Fibroblast of lung (primary cell): ENCODE data around the gene ARHGEF4. TPM values are rescaled to one million over a fixed set of nuclear protein-coding genes. Genes with fewer than 3 reads are reported as not detected.

ENCODE experiments used
- DNase-seq, 2 donors: peaks; one replicate each; pipeline versions ENCODE4 v3.0.0 to v3.0.0-alpha.2; 2010; ENCODE audit warnings: low read depth in 2 of 2
- H2AFZ ChIP-seq: 2 replicates; pipeline ENCODE4 v1.5.1; 2012; ENCODE audit warnings: low read length, control low read depth, inconsistent platforms
- H3K27ac ChIP-seq: 2 replicates; pipeline ENCODE4 v1.5.1; 2011; ENCODE audit warnings: low read length, control low read depth; ENCODE audit not compliant: insufficient read depth
- H3K27me3 ChIP-seq: 2 replicates; pipeline ENCODE4 v1.5.1; 2011; ENCODE audit warnings: mild to moderate bottlenecking, low read length; ENCODE audit not compliant: control insufficient read depth, insufficient read depth
- H3K36me3 ChIP-seq: 2 replicates; pipeline ENCODE4 v1.5.1; 2011; ENCODE audit warnings: low read length; ENCODE audit not compliant: control insufficient read depth, insufficient read depth
- H3K4me1 ChIP-seq: 2 replicates; pipeline ENCODE4 v1.5.1; 2011; ENCODE audit warnings: low read length; ENCODE audit not compliant: control insufficient read depth, insufficient read depth; ENCODE audit errors: extremely low read depth
- H3K4me2 ChIP-seq: 2 replicates; pipeline ENCODE4 v1.5.1; 2011; ENCODE audit warnings: low read length, control low read depth; ENCODE audit not compliant: insufficient read depth; ENCODE audit errors: extremely low read depth
- H3K4me3 ChIP-seq, 4 experiments: fragments of 200-600 bp in 1 of 4; sonication (generic) in 1 of 4; replicated peaks in 1 of 4; 2 replicates each; pipeline ENCODE4 v1.5.1; 2011 to 2016; ENCODE audit warnings: low read length in 4 of 4, low read depth in 3 of 4, mild to moderate bottlenecking in 3 of 4, control low read depth in 2 of 4, inconsistent platforms in 1 of 4, mixed read lengths in 1 of 4; ENCODE audit not compliant: insufficient read depth in 1 of 4; ENCODE audit errors: control extremely low read depth in 1 of 4
- H3K79me2 ChIP-seq: 2 replicates; pipeline ENCODE4 v1.5.1; 2012; ENCODE audit warnings: mild to moderate bottlenecking, low read length, inconsistent platforms; ENCODE audit not compliant: control insufficient read depth, insufficient read depth
- H3K9ac ChIP-seq: 2 replicates; pipeline ENCODE4 v1.5.1; 2011; ENCODE audit warnings: mild to moderate bottlenecking, low read length, control low read depth; ENCODE audit not compliant: insufficient read depth
- H3K9me3 ChIP-seq: 2 replicates; pipeline ENCODE4 v1.5.1; 2012; ENCODE audit warnings: low read depth, low read length; ENCODE audit not compliant: control insufficient read depth, insufficient read depth
- H4K20me1 ChIP-seq: 2 replicates; pipeline ENCODE4 v1.5.1; 2011; ENCODE audit warnings: low read length; ENCODE audit not compliant: control insufficient read depth, insufficient read depth; ENCODE audit errors: extremely low read depth
- EZH2 ChIP-seq: IDR thresholded peaks from 2 replicates; pipeline ENCODE4 v1.5.1; 2012; ENCODE audit warnings: low read length, control low read depth, mild to moderate bottlenecking; ENCODE audit errors: missing control alignments
- polyA plus RNA-seq, 2 donors: library from polyadenylated mRNA; depleted of rRNA in 1 of 2; stranded (reverse) in 1 of 2; unstranded in 1 of 2; fragments of >200 nt; gene quantifications; 2 replicates each; pipeline ENCODE4 v1.2.1, GENCODE V29; 2011 to 2012; ENCODE audit warnings: missing spikeins in 1 of 2
- total RNA-seq: library from RNA; depleted of rRNA; stranded (reverse); fragments of >200 nt; gene quantifications from 2 replicates; pipeline ENCODE4 v1.2.1, GENCODE V29; 2014
- TF ChIP-seq, protein P1 (sequence below), 2 donors: IDR thresholded peaks in 1 of 2; conservative IDR thresholded peaks in 1 of 2; 1 replicate in 1 of 2; 2 replicates in 1 of 2; pipeline ENCODE4 v1.5.1; 2011 to 2012; ENCODE audit warnings: low read length in 2 of 2, control low read depth in 1 of 2, inconsistent platforms in 1 of 2, low read depth in 1 of 2, mild to moderate bottlenecking in 1 of 2

The ARHGEF4 gene
- total and polyA plus RNA-seq, 2 donors (not counting 1 experiment from before 2014, with no cell fraction given) = 0.05 to 0.83 TPM

DNA sequence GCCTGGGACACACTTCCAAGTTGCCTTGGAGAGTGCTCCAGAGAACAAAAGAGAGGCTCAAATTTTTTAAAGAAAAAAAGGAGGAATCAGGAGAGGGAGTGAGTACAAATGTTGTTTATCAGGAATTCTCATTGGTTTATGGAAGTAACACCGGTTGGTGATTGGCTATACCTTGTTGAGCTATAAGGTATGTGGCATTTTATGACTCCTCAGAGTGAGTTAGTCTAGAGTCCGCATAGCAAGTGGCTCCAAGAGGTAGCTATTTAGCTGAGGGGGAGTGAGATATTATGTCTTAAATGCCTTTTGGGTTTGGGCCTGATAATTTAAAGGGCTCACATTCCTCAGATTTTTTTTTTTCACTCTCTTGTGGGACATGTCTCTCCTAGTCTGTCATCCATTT, 85.7 kb downstream of the ARHGEF4 start:
- Histone ChIP-seq H3K27ac (no peak overlapping the region), H2AFZ (no peak overlapping the region), H3K27me3 (no peaks in the 10 kb centered on the region), H3K4me1 (no peaks in the 10 kb centered on the region), H3K4me2 (no peak overlapping the region), H3K36me3 (no peaks in the 10 kb centered on the region), H3K9ac (no peak overlapping the region), H3K79me2 (no peaks in the 10 kb centered on the region), H4K20me1 (no peaks in the 10 kb centered on the region), H3K4me3 (no peak overlapping the region), H3K9me3 (no peaks in the 10 kb centered on the region)
- DNase-seq = peak in 1 of 2 donors; percentile 0
- TF ChIP-seq, protein P1, sequence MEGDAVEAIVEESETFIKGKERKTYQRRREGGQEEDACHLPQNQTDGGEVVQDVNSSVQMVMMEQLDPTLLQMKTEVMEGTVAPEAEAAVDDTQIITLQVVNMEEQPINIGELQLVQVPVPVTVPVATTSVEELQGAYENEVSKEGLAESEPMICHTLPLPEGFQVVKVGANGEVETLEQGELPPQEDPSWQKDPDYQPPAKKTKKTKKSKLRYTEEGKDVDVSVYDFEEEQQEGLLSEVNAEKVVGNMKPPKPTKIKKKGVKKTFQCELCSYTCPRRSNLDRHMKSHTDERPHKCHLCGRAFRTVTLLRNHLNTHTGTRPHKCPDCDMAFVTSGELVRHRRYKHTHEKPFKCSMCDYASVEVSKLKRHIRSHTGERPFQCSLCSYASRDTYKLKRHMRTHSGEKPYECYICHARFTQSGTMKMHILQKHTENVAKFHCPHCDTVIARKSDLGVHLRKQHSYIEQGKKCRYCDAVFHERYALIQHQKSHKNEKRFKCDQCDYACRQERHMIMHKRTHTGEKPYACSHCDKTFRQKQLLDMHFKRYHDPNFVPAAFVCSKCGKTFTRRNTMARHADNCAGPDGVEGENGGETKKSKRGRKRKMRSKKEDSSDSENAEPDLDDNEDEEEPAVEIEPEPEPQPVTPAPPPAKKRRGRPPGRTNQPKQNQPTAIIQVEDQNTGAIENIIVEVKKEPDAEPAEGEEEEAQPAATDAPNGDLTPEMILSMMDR (conservative IDR thresholded peaks at IDR 0.05 in 1 of 2, IDR thresholded peaks at IDR 0.05 in 1 of 2; ENCODE audit: low read depth in 1 of 2, low read length in 2 of 2) = no peak
- no peak for TF ChIP-seq EZH2

DNA sequence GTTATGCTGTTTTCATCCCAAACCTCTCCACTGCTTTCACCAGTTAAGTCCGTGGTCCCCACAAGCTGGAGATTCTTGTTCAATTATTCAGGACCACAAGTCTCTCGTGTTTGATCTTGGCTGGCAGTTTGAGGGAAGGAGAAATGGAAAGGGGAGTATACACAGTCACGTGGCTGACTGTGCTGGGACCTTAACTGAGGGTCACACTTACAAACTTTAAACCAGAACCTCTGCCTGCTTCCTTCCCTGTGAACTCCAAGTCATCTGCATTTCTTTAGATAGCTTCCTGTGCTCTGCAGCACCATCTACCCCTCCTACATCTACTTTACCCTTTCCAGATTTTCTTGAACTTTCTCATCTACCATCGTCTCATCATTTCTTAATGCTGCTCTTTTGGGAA, 91.7 kb downstream of the ARHGEF4 start:
- Histone ChIP-seq H3K79me2 (no peaks in the 10 kb centered on the region), H3K9ac (no peak overlapping the region), H4K20me1 (no peaks in the 10 kb centered on the region), H3K4me2 (no peak overlapping the region), H3K27me3 (no peaks in the 10 kb centered on the region), H3K4me1 (no peaks in the 10 kb centered on the region), H3K4me3 (no peak overlapping the region), H3K36me3 (no peaks in the 10 kb centered on the region), H3K27ac (no peak overlapping the region), H2AFZ (no peak overlapping the region), H3K9me3 (no peaks in the 10 kb centered on the region)
- DNase-seq = peak in 1 of 2 donors; percentile 9
- TF ChIP-seq, protein P1 (conservative IDR thresholded peaks at IDR 0.05 in 1 of 2, IDR thresholded peaks at IDR 0.05 in 1 of 2; ENCODE audit: low read depth in 1 of 2, low read length in 2 of 2) = no peak
- no peak for TF ChIP-seq EZH2

DNA sequence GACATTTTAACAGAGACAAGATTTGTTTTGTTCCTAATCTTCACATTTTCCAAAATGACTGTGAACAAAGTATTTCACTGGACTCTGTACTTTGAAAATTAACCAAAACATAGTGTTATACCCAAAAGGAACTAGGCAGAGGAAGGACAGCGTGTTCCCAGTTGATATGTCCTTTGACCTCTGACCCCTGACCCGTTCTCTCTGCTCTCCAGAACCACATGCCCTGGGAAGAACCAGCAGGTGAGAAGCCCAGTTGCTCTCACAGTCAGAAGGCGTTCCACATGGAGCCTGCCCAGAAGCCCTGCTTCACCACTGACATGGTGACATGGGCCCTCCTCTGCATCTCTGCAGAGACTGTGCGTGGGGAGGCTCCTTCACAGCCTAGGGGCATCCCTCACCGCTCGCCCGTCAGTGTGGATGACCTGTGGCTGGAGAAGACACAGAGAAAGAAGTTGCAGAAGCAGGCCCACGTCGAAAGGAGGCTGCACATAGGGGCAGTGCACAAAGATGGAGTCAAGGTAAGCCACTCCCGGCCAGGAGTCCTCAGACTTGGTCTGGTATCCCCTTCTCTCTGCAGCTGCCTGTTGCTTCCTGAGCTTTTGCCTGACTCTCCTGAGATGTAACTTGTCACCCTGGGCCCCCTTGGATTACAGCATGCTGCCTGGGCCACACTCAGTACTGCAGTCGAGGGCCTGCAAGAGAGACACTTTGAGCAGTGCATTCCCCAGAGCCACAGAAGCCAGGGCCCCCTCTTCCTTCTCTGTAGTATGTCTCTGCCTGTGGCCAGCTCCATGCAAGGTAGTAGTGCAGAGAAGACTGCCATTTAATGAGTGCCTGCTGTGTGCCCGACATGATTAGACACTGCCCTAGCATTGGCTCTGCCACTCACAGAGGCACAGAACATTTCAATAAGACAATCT, 94.3 kb downstream of the ARHGEF4 start:
- Histone ChIP-seq H3K27me3 (no peaks in the 10 kb centered on the region), H3K4me1 (no peaks in the 10 kb centered on the region), H2AFZ (no peak overlapping the region), H3K4me3 (no peak overlapping the region), H3K79me2 (no peaks in the 10 kb centered on the region), H3K36me3 (no peaks in the 10 kb centered on the region), H4K20me1 (no peaks in the 10 kb centered on the region), H3K4me2 (no peak overlapping the region), H3K9me3 (no peaks in the 10 kb centered on the region), H3K27ac (no peak overlapping the region), H3K9ac (no peak overlapping the region)
- no peak for DNase-seq
- TF ChIP-seq, protein P1 (conservative IDR thresholded peaks at IDR 0.05 in 1 of 2, IDR thresholded peaks at IDR 0.05 in 1 of 2; ENCODE audit: low read depth in 1 of 2, low read length in 2 of 2) = no peak
- no peak for TF ChIP-seq EZH2
